ENCODE data around the gene KIAA0930.

- no peak for TF ChIP-seq CTCF (tag by site-specific recombination; IDR thresholded peaks at IDR 0.05)
- TF ChIP-seq ZNF639 (tag by site-specific recombination; IDR thresholded peaks at IDR 0.05) = no peak
- no peak for TF ChIP-seq ZNF341 (tag by site-specific recombination; IDR thresholded peaks at IDR 0.05; ENCODE audit: low read depth)
- TF ChIP-seq REST (tag by site-specific recombination; IDR thresholded peaks at IDR 0.05) = no peak
- no peak for TF ChIP-seq RBAK (tag by site-specific recombination; IDR thresholded peaks at IDR 0.05)
- no peak for TF ChIP-seq ZBTB20 (tag by site-specific recombination; IDR thresholded peaks at IDR 0.05)
- TF ChIP-seq REPIN1 (tag by site-specific recombination; IDR thresholded peaks at IDR 0.05; ENCODE audit: low read depth) = no peak
- no peak for TF ChIP-seq ZNF449 (tag by site-specific recombination; IDR thresholded peaks at IDR 0.05)
- no peak for TF ChIP-seq ZNF645 (tag by site-specific recombination; IDR thresholded peaks at IDR 0.05)
Measured at GRCh38 chr22:45183974-45184373, 56.7 kb downstream of the KIAA0930 start.
